Keratinocyte (primary cell): Measurements from ENCODE around the gene TTC28. TPM values are rescaled to one million over a fixed set of nuclear protein-coding genes. Genes with fewer than 3 reads are reported as not detected.

Experiments
- DNase-seq: peaks from one replicate; pipeline ENCODE4 v3.0.0-alpha.2; 2011; ENCODE audit warnings: low read depth, missing footprints, low spot score
- FAIRE-seq: peaks from 2 replicates; lab custom pipeline; 2011; peaks lifted over from hg19 to GRCh38; lab: Jason Lieb, UNC
- H2AFZ ChIP-seq: 2 replicates; pipeline ENCODE4 v1.6.0; 2012; ENCODE audit warnings: low read length, control low read depth, inconsistent platforms; ENCODE audit not compliant: control insufficient read depth
- H3K27ac ChIP-seq: 2 replicates; pipeline ENCODE4 v1.5.1; 2011; ENCODE audit warnings: low read length; ENCODE audit not compliant: control insufficient read depth, insufficient read depth
- H3K27me3 ChIP-seq: 3 replicates; pipeline ENCODE4 v1.6.0; 2011; ENCODE audit warnings: low read length; ENCODE audit not compliant: control insufficient read depth, insufficient read depth; ENCODE audit errors: extremely low read depth
- H3K36me3 ChIP-seq, 2 experiments: 2 replicates in 1 of 2; 3 replicates in 1 of 2; pipeline ENCODE4 v1.5.1; 2011; ENCODE audit warnings: low read length in 2 of 2, mild to moderate bottlenecking in 1 of 2; ENCODE audit not compliant: control insufficient read depth in 2 of 2, insufficient read depth in 2 of 2; ENCODE audit errors: extremely low read depth in 1 of 2
- H3K4me1 ChIP-seq: 3 replicates; pipeline ENCODE4 v1.5.1; 2011; ENCODE audit warnings: low read length; ENCODE audit not compliant: control insufficient read depth, insufficient read depth; ENCODE audit errors: extremely low read depth
- H3K4me2 ChIP-seq: 3 replicates; pipeline ENCODE4 v1.6.0; 2011; ENCODE audit warnings: low read depth, low read length; ENCODE audit not compliant: control insufficient read depth, insufficient read depth; ENCODE audit errors: extremely low read depth
- H3K4me3 ChIP-seq, 3 experiments: fragments of 200-600 bp in 1 of 3; sonication (generic) in 1 of 3; 2 replicates in 2 of 3; 3 replicates in 1 of 3; pipeline ENCODE4 v1.5.1; 2011 to 2016; ENCODE audit warnings: low read length in 3 of 3, mild to moderate bottlenecking in 3 of 3, control low read depth in 2 of 3, inconsistent platforms in 1 of 3, low read depth in 1 of 3, mixed read lengths in 1 of 3, mixed run types in 1 of 3, moderate library complexity in 1 of 3; ENCODE audit not compliant: control insufficient read depth in 2 of 3, insufficient read depth in 2 of 3; ENCODE audit errors: extremely low read depth in 1 of 3
- H3K79me2 ChIP-seq: 2 replicates; pipeline ENCODE4 v1.6.0; 2012; ENCODE audit warnings: low read length; ENCODE audit not compliant: control insufficient read depth, insufficient read depth
- H3K9ac ChIP-seq: 3 replicates; pipeline ENCODE4 v1.6.0; 2011; ENCODE audit warnings: low read length; ENCODE audit not compliant: control insufficient read depth, insufficient read depth; ENCODE audit errors: extremely low read depth
- H3K9me1 ChIP-seq: 3 replicates; pipeline ENCODE4 v1.6.0; 2011; ENCODE audit warnings: low read length; ENCODE audit not compliant: control insufficient read depth, insufficient read depth; ENCODE audit errors: extremely low read depth
- H3K9me3 ChIP-seq: 2 replicates; pipeline ENCODE4 v1.5.1; 2012; ENCODE audit warnings: low read depth, low read length; ENCODE audit not compliant: control insufficient read depth
- H4K20me1 ChIP-seq: 3 replicates; pipeline ENCODE4 v1.6.0; 2011; ENCODE audit warnings: low read length; ENCODE audit not compliant: control insufficient read depth, insufficient read depth; ENCODE audit errors: extremely low read depth
- EZH2 ChIP-seq: IDR thresholded peaks from one replicate; pipeline ENCODE4 v1.6.1; 2012; ENCODE audit warnings: inconsistent platforms, mild to moderate bottlenecking, low read length, moderate library complexity
- dilution Hi-C: fragments of 300-500 bp; cut with MboI; formaldehyde crosslinking; loops from one replicate; pipeline ENCODE4 v1.7.0; 2020; ENCODE audit warnings: low sequenced_read_pairs; ENCODE audit not compliant: extremely low pct_ligation_motif_present
- polyA plus RNA-seq, 5 experiments: library from polyadenylated mRNA; depleted of rRNA in 3 of 5; stranded (reverse) in 3 of 5; stranded (forward) in 1 of 5; unstranded in 1 of 5; fragments of >200 nt; gene quantifications; 1 replicate in 1 of 5; 2 replicates in 3 of 5; 3 replicates in 1 of 5; pipeline versions ENCODE4 v1.2.1 to v1.2.3, GENCODE V29; 2011 to 2012; ENCODE audit warnings: missing spikeins in 2 of 5, low read depth in 1 of 5, low replicate concordance in 1 of 5
- TF ChIP-seq, protein P1 (sequence below), 3 experiments: IDR thresholded peaks in 1 of 3; conservative IDR thresholded peaks in 1 of 3; optimal IDR thresholded peaks in 1 of 3; 2 replicates in 2 of 3; 3 replicates in 1 of 3; pipeline versions ENCODE3 to v1.5.1; 2011; ENCODE audit warnings: low read length in 3 of 3, mild to moderate bottlenecking in 3 of 3, moderate library complexity in 2 of 3, control low read depth in 1 of 3, inconsistent platforms in 1 of 3; ENCODE audit not compliant: insufficient read depth in 2 of 3; ENCODE audit errors: extremely low read depth in 1 of 3

The TTC28 gene
- polyA plus RNA-seq, 1 donor (not counting 4 experiments of a cell fraction or from before 2014, with no cell fraction given) = 0.66 TPM

DNA sequence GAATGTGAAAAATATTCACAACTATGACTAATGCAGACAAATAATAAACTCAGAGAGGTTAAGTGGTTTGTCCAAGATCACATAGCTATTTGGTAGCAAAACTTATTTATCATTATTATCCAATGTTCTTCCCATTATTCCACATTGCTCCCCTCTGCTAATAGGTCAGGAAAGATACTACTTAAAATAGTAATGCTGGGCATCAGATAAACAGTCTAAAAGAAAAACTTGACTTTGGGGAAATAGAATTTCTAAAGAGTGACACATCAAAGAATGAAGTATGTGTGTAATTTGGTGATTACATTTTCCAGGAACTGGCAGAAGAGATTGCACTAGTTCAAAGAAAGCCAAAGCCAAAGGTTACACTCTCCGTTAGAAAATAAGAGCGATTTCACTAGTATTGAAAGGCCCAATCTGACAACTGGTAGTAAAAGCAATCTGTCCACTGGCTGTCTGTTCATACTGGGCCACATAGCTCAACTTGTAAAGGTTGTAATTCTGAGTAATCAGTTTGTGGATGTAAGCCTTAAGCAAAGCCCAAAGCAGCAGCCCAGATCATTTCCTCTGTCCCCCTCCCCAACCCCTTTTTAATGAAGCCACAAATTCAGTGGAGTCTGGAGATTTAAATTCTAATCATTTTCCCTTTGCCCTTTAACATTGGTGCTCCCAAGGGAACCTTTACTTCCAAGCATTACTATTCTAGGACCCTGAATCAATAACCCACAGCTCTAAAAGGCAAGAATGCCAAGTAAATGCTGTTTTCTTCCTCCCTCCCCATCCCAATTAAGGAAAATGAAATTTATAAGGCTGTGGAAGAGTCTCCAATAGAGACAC lies 283.5 kb downstream of the TTC28 start:
- dilution Hi-C loops = no loop called here
- Histone ChIP-seq H3K36me3 (no peaks in the 10 kb centered on the region), H3K4me3 (no peak overlapping the region), H3K9me1 (no peaks in the 10 kb centered on the region), H3K27ac (no peak overlapping the region), H3K79me2 (no peaks in the 10 kb centered on the region), H3K9me3 (no peaks in the 10 kb centered on the region), H2AFZ (no peak overlapping the region), H3K9ac (no peak overlapping the region), H3K4me2 (no peak overlapping the region), H3K4me1 (no peaks in the 10 kb centered on the region), H3K27me3 (no peaks in the 10 kb centered on the region), H4K20me1 (no peaks in the 10 kb centered on the region)
- FAIRE-seq (no peak), DNase-seq (no peak)
- TF ChIP-seq, protein P1, sequence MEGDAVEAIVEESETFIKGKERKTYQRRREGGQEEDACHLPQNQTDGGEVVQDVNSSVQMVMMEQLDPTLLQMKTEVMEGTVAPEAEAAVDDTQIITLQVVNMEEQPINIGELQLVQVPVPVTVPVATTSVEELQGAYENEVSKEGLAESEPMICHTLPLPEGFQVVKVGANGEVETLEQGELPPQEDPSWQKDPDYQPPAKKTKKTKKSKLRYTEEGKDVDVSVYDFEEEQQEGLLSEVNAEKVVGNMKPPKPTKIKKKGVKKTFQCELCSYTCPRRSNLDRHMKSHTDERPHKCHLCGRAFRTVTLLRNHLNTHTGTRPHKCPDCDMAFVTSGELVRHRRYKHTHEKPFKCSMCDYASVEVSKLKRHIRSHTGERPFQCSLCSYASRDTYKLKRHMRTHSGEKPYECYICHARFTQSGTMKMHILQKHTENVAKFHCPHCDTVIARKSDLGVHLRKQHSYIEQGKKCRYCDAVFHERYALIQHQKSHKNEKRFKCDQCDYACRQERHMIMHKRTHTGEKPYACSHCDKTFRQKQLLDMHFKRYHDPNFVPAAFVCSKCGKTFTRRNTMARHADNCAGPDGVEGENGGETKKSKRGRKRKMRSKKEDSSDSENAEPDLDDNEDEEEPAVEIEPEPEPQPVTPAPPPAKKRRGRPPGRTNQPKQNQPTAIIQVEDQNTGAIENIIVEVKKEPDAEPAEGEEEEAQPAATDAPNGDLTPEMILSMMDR (optimal IDR thresholded peaks at IDR 0.05 in 1 of 3, IDR thresholded peaks at IDR 0.05 in 1 of 3, conservative IDR thresholded peaks at IDR 0.05 in 1 of 3; ENCODE audit: extremely low read depth in 1 of 3, insufficient read depth in 2 of 3, low read length in 3 of 3) = no peak
- no peak for TF ChIP-seq EZH2

DNA sequence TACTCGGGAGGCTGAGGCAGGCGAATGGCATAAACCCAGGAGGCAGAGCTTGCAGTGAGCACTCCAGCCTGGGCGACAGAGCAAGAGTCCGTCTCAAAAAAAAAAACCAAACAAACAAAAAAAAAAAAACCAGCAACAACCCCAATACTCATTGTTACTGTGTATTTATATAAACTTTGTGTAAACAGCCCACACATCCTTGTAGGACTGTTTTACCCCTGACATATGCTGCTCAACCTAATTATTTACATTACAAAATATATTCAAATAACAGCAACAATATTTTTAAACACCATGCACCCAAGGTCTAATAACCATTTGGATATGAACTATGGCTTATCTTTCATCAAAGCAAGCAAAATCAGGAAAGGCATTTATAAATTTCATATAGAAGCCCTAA lies 284.1 kb downstream of the TTC28 start:
- Histone ChIP-seq H3K4me3 (no peak overlapping the region), H3K27ac (no peak overlapping the region), H3K4me1 (no peaks in the 10 kb centered on the region), H3K27me3 (no peaks in the 10 kb centered on the region), H3K9ac (no peak overlapping the region), H3K36me3 (no peaks in the 10 kb centered on the region), H2AFZ (no peak overlapping the region), H3K79me2 (no peaks in the 10 kb centered on the region), H4K20me1 (no peaks in the 10 kb centered on the region), H3K4me2 (no peak overlapping the region), H3K9me3 (no peaks in the 10 kb centered on the region), H3K9me1 (no peaks in the 10 kb centered on the region)
- TF ChIP-seq, protein P1 (optimal IDR thresholded peaks at IDR 0.05 in 1 of 3, IDR thresholded peaks at IDR 0.05 in 1 of 3, conservative IDR thresholded peaks at IDR 0.05 in 1 of 3; ENCODE audit: extremely low read depth in 1 of 3, insufficient read depth in 2 of 3, low read length in 3 of 3) = no peak
- no peak for TF ChIP-seq EZH2
- FAIRE-seq (no peak), DNase-seq (no peak)
- dilution Hi-C loops = no loop called here
